GM18870 (cell line): ENCODE measurements around the gene DSC2.
A peak's percentile ranks its signal among the peaks of the same experiment; 100 is the strongest.

Experiments used
- ATAC-seq: cut with Tn5 transposase; IDR thresholded peaks from one replicate; pipeline ENCODE4 v1.9.1; 2021; ENCODE audit warnings: moderate library complexity; ENCODE audit not compliant: unreplicated experiment

Gene DSC2

DNA sequence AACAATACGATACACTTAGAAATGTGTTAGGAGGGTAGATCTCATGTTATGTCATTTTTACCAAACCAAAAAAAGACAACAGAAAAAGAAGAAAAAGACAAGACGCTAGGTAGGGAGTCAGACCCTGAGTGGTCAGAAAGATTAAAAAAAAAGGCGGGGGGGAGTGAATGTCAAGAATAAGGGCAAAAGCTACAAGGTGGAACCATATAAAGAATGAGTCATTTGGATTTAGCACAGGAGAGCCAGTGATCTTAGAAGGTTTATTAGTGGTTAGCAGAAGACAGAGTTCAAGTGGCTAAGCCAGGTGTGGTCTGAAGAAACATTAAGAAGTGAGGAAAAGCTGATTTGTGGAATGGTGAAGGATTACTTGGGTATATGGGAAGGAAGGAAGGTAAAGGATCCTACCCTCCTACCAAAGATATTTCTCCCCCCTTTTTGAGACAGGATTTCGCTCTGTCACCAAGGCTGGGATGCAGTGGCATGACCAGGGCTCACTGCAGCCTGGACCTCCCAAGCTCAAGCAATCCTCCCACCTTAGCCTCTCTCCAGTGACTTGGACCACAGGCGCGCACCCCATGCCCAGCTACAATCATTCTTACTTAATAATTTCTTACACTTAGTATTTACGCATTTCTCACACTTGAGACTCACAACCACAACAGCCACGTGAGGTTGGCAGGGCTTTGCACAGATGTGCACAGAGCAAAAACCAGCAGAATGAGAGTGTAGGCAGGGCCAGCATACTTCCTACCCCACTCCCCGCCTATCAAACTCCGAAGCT is 2.6 kb downstream of the DSC2 start:
- no peak for ATAC-seq

DNA sequence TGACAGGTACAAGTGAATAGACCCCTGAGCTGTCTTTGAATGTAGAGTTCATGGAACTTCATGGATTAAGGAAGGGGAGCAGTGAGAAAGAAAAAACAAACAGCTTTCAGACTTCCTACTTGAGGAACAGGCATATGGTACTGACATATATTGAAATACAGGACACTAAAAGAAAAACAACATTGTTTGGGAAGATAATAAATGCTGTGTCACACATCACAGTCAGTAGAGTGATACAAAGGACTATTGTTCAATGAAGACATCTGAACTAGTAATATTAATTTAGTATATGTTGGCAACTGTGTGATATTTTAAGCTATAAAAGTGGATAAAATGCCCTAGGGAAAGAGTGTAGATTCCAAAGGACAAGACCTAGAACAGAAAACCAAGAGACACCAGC is 3.3 kb downstream of the DSC2 start:
- ATAC-seq: no peak

DNA sequence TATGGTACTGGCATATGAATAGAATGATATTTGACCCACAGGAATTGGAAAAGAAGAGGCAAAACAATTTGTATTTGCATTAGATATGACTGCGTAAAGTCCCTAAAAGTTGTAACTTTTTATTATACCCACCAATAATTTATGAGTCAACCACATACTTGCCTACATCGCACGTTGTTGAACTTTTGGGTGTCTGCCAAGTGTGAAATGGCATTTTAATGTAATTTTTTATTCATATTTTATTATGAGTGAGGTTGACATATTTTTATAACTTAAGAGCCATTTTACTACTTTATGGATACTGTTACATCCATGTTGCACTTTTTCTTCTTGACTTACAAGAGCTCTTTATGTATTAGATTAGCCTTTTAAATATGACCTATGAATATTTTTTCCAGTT is 4.6 kb downstream of the DSC2 start:
- no peak for ATAC-seq

DNA sequence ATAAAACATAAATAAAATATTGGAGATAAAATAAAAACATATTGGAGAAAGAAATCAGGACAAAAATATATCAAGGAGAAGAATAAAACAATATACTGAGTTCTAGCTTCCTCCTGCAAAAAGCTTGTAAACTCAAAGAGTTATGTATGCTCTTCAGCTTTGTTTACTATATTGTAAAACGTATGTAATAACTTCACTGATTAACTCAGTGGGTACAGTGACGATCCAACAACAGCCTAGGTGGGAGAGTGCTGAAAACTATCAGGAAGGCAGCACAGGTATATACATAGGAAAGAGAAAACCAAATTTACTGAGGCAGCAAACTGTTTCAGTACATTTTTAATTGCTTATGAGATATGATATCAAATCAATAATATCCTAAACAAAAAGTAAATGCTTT is 8.3 kb downstream of the DSC2 start:
- no peak for ATAC-seq

DNA sequence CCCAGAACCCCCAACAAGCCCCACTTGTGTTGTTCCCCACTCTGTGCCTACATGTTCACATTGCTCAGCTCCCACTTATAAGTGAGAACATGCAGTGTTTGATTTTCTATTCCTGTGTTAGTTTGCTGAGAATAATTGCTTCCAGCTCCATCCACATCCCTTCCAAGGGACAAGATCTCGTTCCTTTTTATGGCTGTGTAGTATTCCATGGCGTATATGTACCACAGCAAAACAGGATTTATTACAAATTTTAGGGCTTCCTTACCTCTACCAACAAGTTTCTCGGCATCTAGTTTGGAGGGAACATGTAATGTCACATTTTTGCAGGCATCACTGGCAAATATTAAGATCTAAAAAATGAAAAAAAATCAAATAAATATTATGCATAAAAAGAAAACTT is 8.9 kb downstream of the DSC2 start:
- no peak for ATAC-seq

DNA sequence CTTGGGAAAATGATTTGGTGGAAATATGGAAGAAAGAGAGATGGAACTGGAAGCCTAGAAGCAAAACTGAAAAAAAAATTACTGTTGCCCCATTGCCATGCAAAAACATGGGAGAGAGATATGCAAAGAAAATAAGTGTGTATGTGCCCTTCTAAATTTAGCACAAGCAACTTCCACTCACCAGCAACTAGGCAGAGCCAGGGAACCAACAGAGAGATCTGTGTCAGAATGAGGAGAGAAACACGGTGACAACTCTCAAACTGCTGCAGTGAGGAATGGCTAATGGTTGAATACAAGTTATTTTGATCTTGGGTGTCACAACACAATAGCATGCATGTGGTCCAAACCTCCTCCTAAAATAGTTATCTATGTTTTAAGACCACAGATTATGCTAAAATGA is 10.9 kb downstream of the DSC2 start:
- ATAC-seq: no peak

DNA sequence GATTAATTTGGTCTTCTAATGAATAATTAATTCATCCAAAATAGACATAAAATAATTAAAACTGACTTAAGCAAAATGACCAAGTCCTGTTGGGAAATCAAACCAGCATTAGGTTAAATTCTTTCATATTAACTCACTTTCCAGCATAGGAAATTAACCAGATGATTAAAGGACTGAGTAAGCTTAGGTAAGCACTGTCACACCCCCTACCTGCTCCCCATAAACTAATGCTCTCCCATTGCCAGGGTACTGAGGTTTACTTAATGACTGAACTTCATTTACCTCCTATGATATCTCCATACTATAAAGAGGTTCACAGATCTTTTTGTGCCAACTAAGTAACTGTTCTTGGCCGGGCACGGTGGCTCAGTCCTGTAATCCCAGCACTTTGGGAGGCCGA is 13.7 kb downstream of the DSC2 start:
- ATAC-seq: no peak

DNA sequence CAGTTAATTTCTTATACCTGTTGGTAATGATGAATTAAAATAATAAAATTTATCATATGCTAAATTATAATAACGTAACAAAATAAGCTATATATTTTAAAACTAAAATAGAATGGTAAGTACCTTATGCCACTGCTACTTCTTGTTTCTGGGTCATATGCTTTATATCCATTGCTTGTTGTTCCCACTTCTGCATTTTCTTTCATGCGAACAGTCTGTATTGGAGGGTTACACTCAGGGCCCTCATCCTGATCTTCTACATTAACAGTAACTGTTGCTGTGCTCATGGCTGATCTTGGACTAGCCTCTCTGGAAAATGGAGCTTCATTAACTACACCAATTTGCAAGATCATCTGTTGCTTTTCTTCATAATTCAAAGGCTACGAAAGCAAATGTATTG is 22.2 kb downstream of the DSC2 start:
- no peak for ATAC-seq

DNA sequence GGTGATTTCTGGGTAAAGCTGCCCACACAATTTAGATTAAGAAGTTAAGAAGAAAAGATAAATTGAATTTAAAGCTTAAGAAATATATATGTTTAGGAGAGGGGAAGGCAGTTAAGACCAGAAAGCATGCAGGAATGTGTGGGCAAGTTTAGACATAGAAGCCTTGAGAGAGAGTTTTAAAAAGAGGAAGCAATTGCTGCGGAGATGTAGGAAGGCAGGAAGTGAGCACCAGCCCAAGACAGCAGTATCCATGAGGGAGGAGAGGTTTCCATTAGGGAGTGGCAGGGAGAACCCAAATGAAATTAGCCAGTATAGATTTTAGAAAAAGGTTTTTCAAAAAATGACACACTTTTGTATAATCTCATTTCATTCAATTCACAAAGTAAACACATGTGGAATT is 24.3 kb downstream of the DSC2 start:
- no peak for ATAC-seq

DNA sequence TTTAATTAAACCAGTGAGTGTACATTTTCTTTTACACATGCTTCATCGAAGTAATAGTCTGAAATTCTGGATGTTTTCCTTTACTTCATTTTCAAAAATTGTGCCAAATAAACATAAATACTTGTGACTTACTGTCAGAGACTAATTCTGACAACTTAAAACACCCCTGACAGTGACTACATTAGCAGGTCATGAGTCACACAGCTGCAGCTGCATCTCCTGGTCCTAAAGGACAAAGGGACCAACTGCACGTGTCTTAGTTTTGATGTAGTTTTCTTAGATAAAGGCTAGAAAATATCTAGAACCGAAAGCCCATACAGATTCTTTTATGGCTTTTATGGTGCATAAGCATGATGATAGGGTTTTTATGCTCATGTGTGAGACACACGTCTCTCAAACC is 30.0 kb downstream of the DSC2 start:
- ATAC-seq: no peak

DNA sequence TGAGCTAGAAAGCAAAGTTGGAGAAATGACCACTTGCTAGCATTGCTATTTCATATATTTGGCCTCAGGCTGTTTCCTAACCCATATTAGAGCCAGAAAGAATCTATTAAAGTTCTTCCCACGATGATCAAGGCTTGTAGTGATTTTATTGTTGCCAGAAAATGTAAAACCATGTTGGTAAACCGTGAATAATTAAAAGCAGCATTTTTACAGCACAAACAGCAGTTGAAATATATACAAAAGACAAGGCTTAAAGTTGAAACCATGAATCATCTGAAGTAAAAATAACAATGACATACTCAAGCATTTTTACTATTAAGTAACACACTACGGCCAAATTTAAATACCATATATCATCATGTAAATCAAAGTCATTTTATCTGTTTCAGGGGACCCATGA is 32.0 kb downstream of the DSC2 start:
- no peak for ATAC-seq

DNA sequence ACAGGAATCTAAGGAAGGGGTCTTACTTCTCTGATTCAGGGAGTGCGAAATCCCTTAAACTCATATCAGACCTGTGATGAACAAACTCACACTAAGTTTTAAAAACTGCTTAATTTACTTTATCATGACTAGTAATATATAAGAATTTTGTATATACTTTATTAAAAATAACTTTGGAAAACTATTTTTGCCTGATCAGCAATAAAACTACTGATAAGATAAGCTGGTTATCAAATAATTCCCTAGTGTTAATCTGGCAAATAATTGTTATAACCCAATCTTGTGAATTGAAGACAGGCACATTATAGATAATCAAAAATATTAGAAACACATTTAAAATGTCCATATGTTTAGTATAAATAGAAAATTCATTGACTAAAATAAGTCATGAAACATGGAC is 36.0 kb downstream of the DSC2 start:
- no peak for ATAC-seq

DNA sequence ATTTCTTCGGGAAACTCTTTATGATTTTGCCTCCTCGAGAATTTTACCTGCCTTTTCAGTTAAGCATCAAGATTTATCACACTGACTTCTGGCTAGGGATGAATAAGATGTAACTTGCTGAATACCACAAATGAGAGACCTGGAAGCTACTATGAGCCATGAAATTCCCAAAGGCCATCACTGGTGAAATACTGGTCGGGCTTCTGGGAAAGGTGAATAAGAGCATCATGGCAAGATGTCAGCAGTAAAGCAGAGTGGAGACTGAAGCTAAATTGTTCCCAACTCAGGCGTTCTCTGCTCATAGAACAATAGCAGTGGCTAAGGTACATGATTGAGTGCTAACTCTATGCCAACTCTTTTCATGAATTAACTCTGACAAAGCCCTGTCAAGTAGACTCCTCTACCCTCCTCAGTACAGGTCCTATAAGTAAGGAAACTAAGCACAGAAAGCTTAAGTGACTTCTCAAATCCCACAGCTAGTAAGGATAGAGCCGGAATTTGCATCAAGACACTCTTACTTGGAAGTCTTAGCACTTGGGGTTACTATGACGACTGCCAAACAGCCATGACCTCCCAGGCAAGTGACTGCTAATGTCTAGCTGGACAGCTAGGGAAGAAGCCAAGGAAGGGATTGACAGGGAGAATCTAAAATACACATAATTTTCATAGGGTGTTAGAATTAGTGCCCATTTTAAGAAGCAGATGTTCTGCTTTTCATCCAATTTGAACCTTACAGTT is 37.0 kb downstream of the DSC2 start:
- no peak for ATAC-seq

DNA sequence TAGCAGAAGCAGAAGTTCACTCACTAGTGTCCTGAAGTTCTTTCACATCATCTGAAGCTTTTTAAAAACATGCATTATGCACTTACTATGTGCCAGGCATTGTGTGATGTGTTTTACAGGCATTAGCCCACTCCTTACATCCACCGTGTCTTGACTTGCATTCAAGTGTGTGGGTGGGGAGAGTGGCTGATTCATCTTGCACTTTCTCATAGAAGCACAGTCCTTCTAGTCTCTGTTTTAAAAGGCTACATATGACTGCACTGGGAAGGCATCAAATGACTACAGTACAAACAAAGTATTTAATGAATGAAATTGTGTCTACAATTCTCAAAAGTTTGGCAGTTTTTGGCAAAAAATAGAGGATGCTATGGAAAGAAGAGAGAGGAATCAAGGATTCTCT is 38.1 kb downstream of the DSC2 start:
- peak; percentile 71 for ATAC-seq

DNA sequence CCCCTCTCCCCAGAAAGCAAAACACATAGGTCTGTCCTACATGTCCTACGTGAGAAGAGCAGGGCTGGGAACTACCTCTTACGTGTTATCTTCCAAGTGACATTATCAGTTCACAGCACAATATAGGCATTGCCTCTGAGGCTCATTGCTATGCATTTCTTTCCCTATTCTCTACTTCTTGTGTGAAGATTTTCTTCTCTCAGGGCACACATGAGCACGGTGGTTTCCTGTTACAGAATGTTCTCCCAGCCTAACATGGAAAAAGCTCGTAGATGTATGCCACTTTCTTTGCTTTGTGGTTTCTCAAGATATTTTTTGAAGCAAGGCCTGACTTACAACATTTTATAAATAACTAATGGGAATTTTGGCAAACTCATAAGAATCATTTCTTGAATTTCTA is 40.3 kb downstream of the DSC2 start:
- peak; percentile 60 for ATAC-seq

DNA sequence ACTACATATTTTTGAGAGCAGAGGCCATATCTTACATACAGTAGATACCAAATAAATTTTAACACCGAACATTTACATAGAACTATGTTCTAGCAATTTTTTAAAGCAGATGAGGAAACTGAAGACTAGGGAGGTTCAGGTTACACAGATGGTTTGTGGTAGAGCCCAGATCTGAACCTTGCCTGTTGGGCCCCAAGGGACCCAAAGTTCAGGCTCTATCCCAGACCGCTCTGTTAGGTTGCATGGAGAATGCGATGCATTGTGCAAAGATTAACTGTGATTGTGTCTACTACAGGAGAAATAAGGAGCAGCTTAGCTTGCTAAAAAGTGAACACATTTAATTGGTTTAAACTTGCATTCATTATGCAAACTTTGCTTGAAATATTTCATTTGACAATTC is 43.3 kb downstream of the DSC2 start:
- no peak for ATAC-seq

DNA sequence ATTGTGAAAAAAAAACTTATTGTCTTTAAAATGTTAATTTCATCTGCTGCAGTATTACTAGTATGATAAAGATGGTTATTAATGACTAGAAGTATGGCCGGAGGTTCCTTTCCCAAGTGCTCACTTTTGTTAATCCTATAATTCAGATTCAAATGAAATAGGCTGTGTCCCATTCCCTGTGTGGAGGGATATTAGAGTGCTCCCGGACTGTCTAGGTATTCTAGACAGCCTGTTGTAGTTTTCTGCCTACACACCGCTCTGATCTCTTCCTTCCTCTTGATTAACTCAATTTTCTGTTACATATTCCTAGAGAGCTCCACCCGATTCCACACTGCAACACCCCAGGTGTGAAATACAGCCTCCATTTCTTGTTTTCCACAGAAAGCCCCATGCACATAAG is 44.3 kb downstream of the DSC2 start:
- ATAC-seq: no peak

DNA sequence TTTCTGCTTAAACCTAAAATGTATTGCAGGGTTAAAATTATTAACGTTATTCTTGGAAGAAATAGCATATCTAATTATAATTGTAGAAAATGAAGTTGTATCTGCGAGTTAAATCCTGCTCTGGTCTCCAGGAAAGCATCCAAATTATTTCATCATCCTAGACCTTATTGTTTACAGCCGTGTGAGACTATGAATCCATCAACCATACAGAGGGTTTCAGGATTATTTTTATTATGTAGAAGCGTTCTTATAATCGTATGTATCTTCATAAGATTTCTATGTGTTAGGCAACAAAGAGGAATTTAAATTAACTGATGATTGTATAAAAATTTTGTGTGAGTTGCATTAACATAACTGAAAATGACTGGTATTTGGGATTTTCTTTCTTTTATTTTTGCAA is 45.2 kb downstream of the DSC2 start:
- no peak for ATAC-seq

DNA sequence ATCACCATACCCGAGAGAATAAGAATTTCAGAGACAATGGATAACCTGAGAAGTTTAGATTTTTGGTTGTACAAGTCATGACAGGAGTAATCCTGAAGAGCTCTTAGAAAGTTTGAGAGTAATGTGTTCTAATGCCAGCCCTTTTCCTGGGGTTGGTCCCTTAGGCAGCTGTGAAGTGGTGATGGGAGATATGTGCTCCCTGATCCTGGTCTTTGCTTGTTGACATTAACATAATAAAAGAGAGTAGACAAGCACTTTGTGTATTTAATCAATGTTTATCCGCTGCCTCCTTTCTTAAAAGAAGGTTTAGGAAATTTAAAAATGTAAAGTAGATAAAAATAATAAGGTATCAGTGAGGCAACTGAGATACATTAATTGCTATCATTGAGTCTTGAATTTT is 45.9 kb downstream of the DSC2 start:
- no peak for ATAC-seq

DNA sequence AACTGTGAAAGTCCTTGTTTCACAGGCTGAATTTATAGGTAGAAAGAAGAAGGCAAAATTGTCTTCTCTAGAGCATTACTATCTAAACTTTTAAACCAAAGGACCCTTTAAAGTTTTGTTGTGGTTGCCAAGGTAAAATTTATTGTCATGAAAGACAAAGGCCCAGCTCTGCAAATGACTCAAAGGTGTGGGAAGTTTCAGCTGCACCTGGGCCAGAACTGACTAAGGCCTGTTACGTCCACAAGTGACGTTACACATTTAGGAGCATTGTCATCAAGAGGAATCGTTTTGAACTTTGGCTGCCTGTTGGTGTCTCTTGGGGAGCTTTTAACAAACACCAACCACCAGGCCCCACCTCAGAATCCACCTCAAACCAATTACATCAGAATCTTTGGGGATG is 51.6 kb downstream of the DSC2 start:
- ATAC-seq: no peak

DNA sequence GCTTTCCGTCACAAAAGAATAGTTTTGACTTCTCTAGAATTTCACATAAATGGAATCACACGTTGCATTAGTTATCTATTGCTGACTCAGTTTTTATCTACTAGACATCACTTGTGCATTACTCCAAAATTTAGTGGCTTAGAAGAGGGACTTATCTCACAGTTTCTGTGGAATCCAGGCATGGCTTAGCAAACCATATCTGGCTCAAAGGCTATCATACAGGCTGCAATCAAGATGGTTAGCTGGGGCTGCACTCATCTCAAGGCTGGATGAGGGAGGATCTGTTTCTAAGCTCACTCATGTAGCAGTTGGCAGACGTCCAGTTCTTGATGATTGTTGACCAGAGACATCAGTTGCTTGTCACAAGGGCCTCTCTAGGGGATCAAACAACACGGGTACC is 53.0 kb downstream of the DSC2 start:
- no peak for ATAC-seq

DNA sequence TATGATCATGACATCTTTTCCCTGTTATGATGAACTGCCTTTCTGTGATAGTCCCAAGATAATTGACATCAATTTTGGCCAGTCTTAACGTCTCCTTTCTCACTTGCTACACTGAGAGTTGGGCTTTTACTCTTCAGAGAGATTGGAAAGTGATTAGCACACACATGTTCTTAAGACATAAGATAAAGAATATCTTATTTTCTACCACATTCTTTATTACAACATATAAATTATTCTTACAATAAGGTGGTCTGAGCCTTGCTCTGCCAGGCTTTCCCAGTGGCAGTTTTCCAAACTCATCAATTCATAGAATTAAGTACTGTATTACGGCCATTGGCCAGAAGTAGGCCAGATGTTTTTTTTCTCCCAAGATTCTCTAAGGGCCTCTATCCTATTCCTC is 54.0 kb downstream of the DSC2 start:
- no peak for ATAC-seq

DNA sequence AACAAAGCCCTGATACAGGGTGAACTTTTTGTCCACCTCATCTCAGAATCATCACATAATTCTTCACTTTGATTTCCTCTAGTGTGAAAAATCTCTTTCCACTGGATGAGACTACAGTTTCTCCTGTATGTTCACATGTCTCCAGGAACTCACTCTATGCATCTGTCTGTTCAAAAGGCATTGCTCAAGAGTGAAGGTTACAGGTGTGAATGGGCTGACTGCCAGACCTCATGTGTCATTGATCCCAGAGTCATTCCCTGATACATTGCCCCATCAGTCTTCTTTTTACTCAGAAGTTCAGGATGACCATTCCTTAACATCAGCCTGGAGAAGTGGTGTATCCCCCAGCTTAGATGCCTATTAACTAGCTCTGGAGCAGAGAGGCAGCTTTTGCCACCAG is 55.3 kb downstream of the DSC2 start:
- ATAC-seq: no peak
